Measurements from ENCODE around the gene DAPK1.

DNA sequence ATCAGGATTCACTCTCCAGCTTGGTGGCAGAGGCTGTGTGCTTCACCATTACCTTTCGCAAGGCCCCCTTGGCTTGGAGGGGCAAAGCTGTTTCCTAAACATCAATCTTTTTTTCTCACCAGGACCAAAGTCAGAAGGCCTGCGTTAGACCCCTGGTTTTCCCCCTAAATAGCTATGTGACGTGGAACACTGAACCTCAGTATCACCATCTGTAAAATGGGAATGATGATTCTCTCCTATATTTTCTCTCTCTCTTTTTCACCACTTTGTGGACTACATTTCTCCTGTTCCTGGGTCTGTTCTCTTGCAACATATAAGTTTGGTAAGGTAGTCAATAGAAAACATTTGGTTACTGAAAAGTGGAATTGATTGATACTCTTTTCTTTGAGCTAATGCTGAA is 50.5 kb downstream of the DAPK1 start:
- no peak for TF ChIP-seq EZH2 (optimal IDR thresholded peaks at IDR 0.05; ENCODE audit: low read depth, low read length)
- TF ChIP-seq, protein P1, sequence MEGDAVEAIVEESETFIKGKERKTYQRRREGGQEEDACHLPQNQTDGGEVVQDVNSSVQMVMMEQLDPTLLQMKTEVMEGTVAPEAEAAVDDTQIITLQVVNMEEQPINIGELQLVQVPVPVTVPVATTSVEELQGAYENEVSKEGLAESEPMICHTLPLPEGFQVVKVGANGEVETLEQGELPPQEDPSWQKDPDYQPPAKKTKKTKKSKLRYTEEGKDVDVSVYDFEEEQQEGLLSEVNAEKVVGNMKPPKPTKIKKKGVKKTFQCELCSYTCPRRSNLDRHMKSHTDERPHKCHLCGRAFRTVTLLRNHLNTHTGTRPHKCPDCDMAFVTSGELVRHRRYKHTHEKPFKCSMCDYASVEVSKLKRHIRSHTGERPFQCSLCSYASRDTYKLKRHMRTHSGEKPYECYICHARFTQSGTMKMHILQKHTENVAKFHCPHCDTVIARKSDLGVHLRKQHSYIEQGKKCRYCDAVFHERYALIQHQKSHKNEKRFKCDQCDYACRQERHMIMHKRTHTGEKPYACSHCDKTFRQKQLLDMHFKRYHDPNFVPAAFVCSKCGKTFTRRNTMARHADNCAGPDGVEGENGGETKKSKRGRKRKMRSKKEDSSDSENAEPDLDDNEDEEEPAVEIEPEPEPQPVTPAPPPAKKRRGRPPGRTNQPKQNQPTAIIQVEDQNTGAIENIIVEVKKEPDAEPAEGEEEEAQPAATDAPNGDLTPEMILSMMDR (IDR thresholded peaks at IDR 0.05; ENCODE audit: low read length) = no peak
